Measurements from ENCODE around the gene ARL2BP. TPM values are rescaled to one million over a fixed set of nuclear protein-coding genes. Genes with fewer than 3 reads are reported as not detected.

ARL2BP gene
- total and polyA plus RNA-seq, 5 donors = 44.8 to 58.4 (median 51.6) TPM

DNA sequence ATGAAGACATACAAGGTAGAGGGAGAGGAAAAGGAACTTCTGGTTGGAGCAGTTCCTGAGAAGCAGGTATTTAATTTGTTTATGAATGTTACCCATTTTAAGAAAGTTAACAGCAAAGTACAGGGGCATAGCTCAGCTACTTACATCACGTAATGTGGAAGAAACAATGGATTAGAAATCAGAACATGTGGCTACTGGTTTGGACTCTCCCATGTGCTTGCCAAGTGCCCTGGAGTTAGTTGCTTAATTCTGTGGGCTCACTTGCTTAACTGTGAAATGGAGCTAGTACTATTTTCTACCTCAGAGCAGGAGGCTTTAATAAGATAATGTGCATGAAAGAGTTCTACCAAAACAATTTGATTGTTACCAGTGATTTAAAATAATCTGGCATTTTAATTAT is 31.6 kb upstream of the ARL2BP start:
- 92% methylated on average over 1 of the region's 1 CpG for WGBS
- DNase-seq (no peak), ATAC-seq (no peak)
- no peaks in the 10 kb centered on the region for H3K27me3 ChIP-seq (ENCODE audit: control insufficient read depth, insufficient read depth)
- no peak overlapping the region for H3K27ac ChIP-seq (ENCODE audit: low read length)
- no peak overlapping the region for H3K4me3 ChIP-seq (ENCODE audit: low read length)
- intact Hi-C loops (cut with DNase I) = no loop called here
- H3K9me3 ChIP-seq (ENCODE audit: control insufficient read depth, low read length) = peaks cover 2% of the 10 kb centered on the region
- no peaks in the 10 kb centered on the region for H3K4me1 ChIP-seq (ENCODE audit: control insufficient read depth, insufficient read depth, low read length)

DNA sequence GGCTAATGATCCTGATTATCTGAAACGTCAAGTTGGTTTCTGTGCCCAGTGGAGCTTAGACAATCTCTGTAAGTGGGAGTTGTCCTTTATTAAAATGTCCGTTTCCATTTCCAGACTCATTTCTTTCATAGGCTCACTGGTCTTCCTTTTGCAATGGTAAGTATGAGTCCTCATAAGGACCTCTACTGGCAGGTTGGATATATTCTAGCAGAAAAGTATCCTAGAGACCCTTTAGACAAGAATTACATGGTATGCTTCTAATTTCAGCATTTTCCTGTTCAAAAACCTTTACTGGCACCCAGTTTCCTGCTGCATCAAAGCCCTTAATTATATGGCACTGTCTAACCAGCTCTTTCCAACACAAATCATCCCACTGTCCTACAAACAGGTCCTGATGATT is 28.1 kb upstream of the ARL2BP start:
- H3K27me3 ChIP-seq (ENCODE audit: control insufficient read depth, insufficient read depth) = no peaks in the 10 kb centered on the region
- no peak overlapping the region for H3K4me3 ChIP-seq (ENCODE audit: low read length)
- H3K27ac ChIP-seq (ENCODE audit: low read length) = no peak overlapping the region
- 80% methylated on average over 2 of the region's 2 CpGs for WGBS
- ATAC-seq = no peak
- intact Hi-C loops (cut with DNase I) = no loop called here
- no peaks in the 10 kb centered on the region for H3K4me1 ChIP-seq (ENCODE audit: control insufficient read depth, insufficient read depth, low read length)
- H3K9me3 ChIP-seq (ENCODE audit: control insufficient read depth, low read length) = peaks cover 2% of the 10 kb centered on the region
- DNase-seq = no peak

- no peaks in the 10 kb centered on the region for H3K4me1 ChIP-seq (ENCODE audit: control insufficient read depth, insufficient read depth, low read length)
- no peak for DNase-seq
- no peak overlapping the region for H3K27ac ChIP-seq (ENCODE audit: low read length)
- no peaks in the 10 kb centered on the region for H3K9me3 ChIP-seq (ENCODE audit: control insufficient read depth, low read length)
- 66% methylated on average over 1 of the region's 1 CpG for WGBS
- H3K4me3 ChIP-seq (ENCODE audit: low read length) = no peak overlapping the region
- no peaks in the 10 kb centered on the region for H3K27me3 ChIP-seq (ENCODE audit: control insufficient read depth, insufficient read depth)
- ATAC-seq = no peak
- intact Hi-C loops (cut with DNase I) = no loop called here
Observed at GRCh38 chr16:57223057-57223456, 22.0 kb upstream of the ARL2BP start.

- ATAC-seq (no peak), DNase-seq (no peak)
- Histone ChIP-seq H3K4me3 (ENCODE audit: low read length) (no peak overlapping the region), H3K27ac (ENCODE audit: low read length) (no peak overlapping the region), H3K4me1 (ENCODE audit: control insufficient read depth, insufficient read depth, low read length) (no peaks in the 10 kb centered on the region), H3K27me3 (ENCODE audit: control insufficient read depth, insufficient read depth) (no peaks in the 10 kb centered on the region), H3K9me3 (ENCODE audit: control insufficient read depth, low read length) (no peaks in the 10 kb centered on the region)
- intact Hi-C loops (cut with DNase I) = no loop called here
- 98% methylated on average over 6 of the region's 6 CpGs for WGBS
Observed at GRCh38 chr16:57224651-57225335, 20.3 kb upstream of the ARL2BP start.

GRCh38 chr16:57225978-57226377 is 19.1 kb upstream of the ARL2BP start:
- intact Hi-C loops (cut with DNase I) = no loop called here
- ATAC-seq = no peak
- no peak overlapping the region for H3K4me3 ChIP-seq (ENCODE audit: low read length)
- no peaks in the 10 kb centered on the region for H3K9me3 ChIP-seq (ENCODE audit: control insufficient read depth, low read length)
- 98% methylated on average over 7 of the region's 7 CpGs for WGBS
- H3K27me3 ChIP-seq (ENCODE audit: control insufficient read depth, insufficient read depth) = no peaks in the 10 kb centered on the region
- no peak for DNase-seq
- H3K4me1 ChIP-seq (ENCODE audit: control insufficient read depth, insufficient read depth, low read length) = no peaks in the 10 kb centered on the region
- no peak overlapping the region for H3K27ac ChIP-seq (ENCODE audit: low read length)

- intact Hi-C loops (cut with DNase I) = no loop called here
- Histone ChIP-seq H3K9me3 (ENCODE audit: control insufficient read depth, low read length) (no peaks in the 10 kb centered on the region), H3K4me3 (ENCODE audit: low read length) (no peak overlapping the region), H3K4me1 (ENCODE audit: control insufficient read depth, insufficient read depth, low read length) (no peaks in the 10 kb centered on the region), H3K27me3 (ENCODE audit: control insufficient read depth, insufficient read depth) (no peaks in the 10 kb centered on the region), H3K27ac (ENCODE audit: low read length) (no peak overlapping the region)
- no peak for ATAC-seq
- no peak for DNase-seq
- 86% methylated on average over 4 of the region's 4 CpGs for WGBS
Observed at GRCh38 chr16:57226701-57227621, 18.1 kb upstream of the ARL2BP start.

DNA sequence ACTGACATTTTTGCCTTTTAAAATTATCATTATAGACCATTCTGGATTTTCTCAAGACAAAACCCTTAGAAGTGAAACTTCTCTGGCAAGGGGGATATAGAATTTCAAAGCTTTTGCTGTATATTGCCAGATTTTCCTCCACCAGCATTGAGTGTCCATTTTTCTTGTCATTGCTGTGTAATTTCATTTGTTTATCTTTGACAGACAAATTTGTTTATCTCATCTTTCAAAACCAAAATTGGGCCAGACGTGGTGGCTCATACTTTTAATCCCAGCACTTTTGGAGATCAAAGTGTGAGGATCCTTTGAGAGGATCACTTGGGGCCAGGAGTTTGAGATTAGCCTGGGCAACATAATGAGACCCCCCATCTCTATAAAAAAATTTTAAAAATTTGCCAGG is 16.0 kb upstream of the ARL2BP start:
- intact Hi-C loops (cut with DNase I) = no loop called here
- ATAC-seq = no peak

DNA sequence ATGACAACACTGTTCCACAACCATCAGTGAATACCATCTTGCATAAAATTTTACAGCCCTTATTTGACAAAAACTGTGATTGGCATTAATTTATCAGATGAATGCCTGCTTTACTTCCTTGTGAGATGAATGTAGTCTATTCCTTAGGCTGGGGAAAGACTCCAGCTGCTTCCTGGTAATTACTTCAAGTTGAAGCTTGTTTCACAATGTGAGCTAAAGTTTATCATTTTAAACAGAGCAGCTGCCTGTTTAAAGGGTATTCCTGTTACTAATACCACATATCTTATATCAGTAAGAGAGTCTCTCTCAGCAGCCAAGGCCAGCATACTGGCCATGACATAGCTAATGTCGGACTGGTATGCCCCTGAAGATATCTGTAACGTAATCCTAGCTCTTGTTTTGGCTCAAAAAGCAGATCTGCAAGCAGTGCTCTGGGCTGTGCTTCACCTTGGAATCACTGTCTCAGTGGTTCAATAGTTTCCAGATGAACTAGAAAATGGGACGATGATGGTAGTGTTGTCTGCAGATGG is 13.2 kb upstream of the ARL2BP start:
- H3K9me3 ChIP-seq (ENCODE audit: control insufficient read depth, low read length) = no peaks in the 10 kb centered on the region
- no peak overlapping the region for H3K4me3 ChIP-seq (ENCODE audit: low read length)
- intact Hi-C loops (cut with DNase I) = no loop called here
- WGBS = 91% methylated on average over 3 of the region's 3 CpGs
- H3K27ac ChIP-seq (ENCODE audit: low read length) = no peak overlapping the region
- ATAC-seq (no peak), DNase-seq (no peak)
- H3K27me3 ChIP-seq (ENCODE audit: control insufficient read depth, insufficient read depth) = no peaks in the 10 kb centered on the region
- no peaks in the 10 kb centered on the region for H3K4me1 ChIP-seq (ENCODE audit: control insufficient read depth, insufficient read depth, low read length)

More for the DNA sequence above, 16.0 kb upstream of the ARL2BP start:
- no peaks in the 10 kb centered on the region for H3K9me3 ChIP-seq (ENCODE audit: control insufficient read depth, low read length)
- no peak overlapping the region for H3K4me3 ChIP-seq (ENCODE audit: low read length)
- H3K4me1 ChIP-seq (ENCODE audit: control insufficient read depth, insufficient read depth, low read length) = no peaks in the 10 kb centered on the region
- no peaks in the 10 kb centered on the region for H3K27me3 ChIP-seq (ENCODE audit: control insufficient read depth, insufficient read depth)
- H3K27ac ChIP-seq (ENCODE audit: low read length) = no peak overlapping the region
- no peak for DNase-seq
- 85% methylated on average over 1 of the region's 1 CpG for WGBS

DNA sequence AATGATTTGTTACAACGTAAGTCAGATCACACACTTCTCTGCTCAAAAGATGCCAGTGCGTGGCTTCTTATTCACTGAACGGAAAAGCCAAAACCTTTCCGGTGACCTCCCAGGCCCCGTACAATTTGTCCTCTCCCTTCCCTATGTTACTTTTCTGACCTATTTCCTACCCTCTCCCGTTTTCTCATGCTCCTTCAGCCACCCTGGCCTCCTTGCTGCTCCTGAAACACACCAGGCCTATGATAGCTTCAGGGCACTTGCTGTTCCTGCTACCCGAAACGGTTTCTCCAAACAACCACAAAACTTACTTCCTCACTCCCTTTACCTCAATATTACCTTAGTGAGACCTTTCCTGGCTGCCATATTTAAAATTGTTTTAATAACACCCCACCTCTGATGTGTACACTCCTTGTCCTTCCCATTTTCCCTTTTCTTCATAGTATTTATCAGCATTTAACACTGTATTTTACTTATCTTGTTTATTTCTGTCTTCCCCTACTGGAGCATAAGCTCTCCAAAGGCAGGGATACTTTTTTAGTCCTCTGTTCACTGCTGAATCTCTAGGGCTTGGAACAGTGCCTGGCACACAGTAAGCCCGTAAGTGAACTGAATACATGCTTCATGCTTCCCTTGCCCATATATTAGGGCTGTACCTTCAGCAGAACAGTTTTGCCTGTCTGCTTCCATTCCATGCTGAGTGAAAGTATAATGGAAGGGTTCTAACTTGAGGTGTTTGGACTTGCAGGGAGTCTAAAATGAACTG is 10.9 kb upstream of the ARL2BP start:
- DNase-seq (no peak), ATAC-seq (peak in 1 of 2 donors; percentile 64)
- 87% methylated on average over 9 of the region's 9 CpGs for WGBS
- no peaks in the 10 kb centered on the region for H3K9me3 ChIP-seq (ENCODE audit: control insufficient read depth, low read length)
- no peaks in the 10 kb centered on the region for H3K27me3 ChIP-seq (ENCODE audit: control insufficient read depth, insufficient read depth)
- no peaks in the 10 kb centered on the region for H3K4me1 ChIP-seq (ENCODE audit: control insufficient read depth, insufficient read depth, low read length)
- intact Hi-C loops (cut with DNase I) = no loop called here
- no peak overlapping the region for H3K4me3 ChIP-seq (ENCODE audit: low read length)
- H3K27ac ChIP-seq (ENCODE audit: low read length) = peak overlapping the region; percentile 39

DNA sequence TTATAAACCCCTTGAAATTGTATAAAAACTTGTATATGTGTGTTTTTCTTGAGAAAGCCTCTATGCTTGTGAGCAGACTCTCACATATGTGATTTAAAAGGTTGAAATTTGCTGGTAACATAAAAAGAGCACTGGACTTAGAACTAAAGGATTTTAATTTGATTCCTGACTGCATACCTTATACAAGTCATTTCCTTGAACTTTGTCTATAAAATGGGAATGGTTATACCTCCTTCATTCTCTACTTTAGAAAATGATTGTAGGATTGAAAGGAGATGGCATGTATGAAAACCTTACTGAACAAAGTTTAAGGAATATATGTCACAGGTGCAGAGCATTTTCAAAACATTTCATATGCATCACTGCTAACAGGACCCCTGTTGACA is 10.4 kb upstream of the ARL2BP start:
- DNase-seq = no peak
- no peak for ATAC-seq
- H3K27ac ChIP-seq (ENCODE audit: low read length) = no peak overlapping the region
- H3K9me3 ChIP-seq (ENCODE audit: control insufficient read depth, low read length) = no peaks in the 10 kb centered on the region
- H3K4me3 ChIP-seq (ENCODE audit: low read length) = no peak overlapping the region
- intact Hi-C loops (cut with DNase I) = no loop called here
- H3K4me1 ChIP-seq (ENCODE audit: control insufficient read depth, insufficient read depth, low read length) = no peaks in the 10 kb centered on the region
- H3K27me3 ChIP-seq (ENCODE audit: control insufficient read depth, insufficient read depth) = no peaks in the 10 kb centered on the region

All from right cardiac atrium (tissue), 5 donors.